Lower lobe of right lung (tissue), 2 donors: ENCODE results near the gene SLC28A1. TPM values are rescaled to one million over a fixed set of nuclear protein-coding genes. Genes with fewer than 3 reads are reported as not detected.

Source experiments
- ATAC-seq, 2 donors: fragments of 200-7000 bp; cut with Tn5 transposase; one replicate each; pipeline ENCODE4 v1.9.1; 2020 to 2022; ENCODE audit warnings: mild to moderate bottlenecking in 2 of 2, moderate library complexity in 2 of 2
- DNase-seq: peaks from one replicate; pipeline ENCODE4 v3.0.0-alpha.2; 2020
- H3K27ac ChIP-seq: fragments of 200-600 bp; one replicate; pipeline ENCODE4 v1.8.0; 2022
- H3K27me3 ChIP-seq: fragments of 200-600 bp; one replicate; pipeline ENCODE4 v1.8.0; 2022; ENCODE audit warnings: low read depth
- H3K36me3 ChIP-seq: fragments of 200-600 bp; one replicate; pipeline ENCODE4 v1.8.0; 2022; ENCODE audit warnings: mild to moderate bottlenecking
- H3K4me1 ChIP-seq: fragments of 200-600 bp; one replicate; pipeline ENCODE4 v1.8.0; 2022
- H3K4me3 ChIP-seq: fragments of 200-600 bp; one replicate; pipeline ENCODE4 v1.8.0; 2022; ENCODE audit warnings: mild to moderate bottlenecking
- H3K9me3 ChIP-seq: fragments of 200-600 bp; one replicate; pipeline ENCODE4 v1.8.0; 2022
- CTCF ChIP-seq: fragments of 200-600 bp; IDR thresholded peaks from one replicate; pipeline ENCODE4 v1.8.0; 2022; ENCODE audit warnings: antibody characterized with exemption, mild to moderate bottlenecking
- intact Hi-C: fragments of 100-400 bp; cut with DNase I; formaldehyde crosslinking; loops from one replicate; pipeline ENCODE4 v1.11.0; 2022
- total RNA-seq: library from RNA; stranded (reverse); fragmentation: NEBNext Ultra II Directional; extraction: Animal tissue kit (Norgen Biotek cat#: 25700); gene quantifications from one replicate; pipeline ENCODE4 v1.2.1, GENCODE V29; 2021
- donor health status: DM: no; HTN: yes; CAD: no; lungs with severe emphysema.

SLC28A1 gene
- total RNA-seq, 1 donor from 2014 or later: not detected

GRCh38 chr15:84910928-84911623, 26.6 kb downstream of the SLC28A1 start:
- no peak overlapping the region for H3K4me3 ChIP-seq
- H3K27me3 ChIP-seq: no peaks in the 10 kb centered on the region
- intact Hi-C loops: no loop called here
- peaks cover 30% of the 10 kb centered on the region for H3K4me1 ChIP-seq
- H3K36me3 ChIP-seq: no peaks in the 10 kb centered on the region
- ATAC-seq (no peak), DNase-seq (no peak)
- H3K9me3 ChIP-seq: no peaks in the 10 kb centered on the region
- H3K27ac ChIP-seq: peak overlapping the region; percentile 15
- TF ChIP-seq CTCF: no peak

GRCh38 chr15:84911879-84912660, 27.6 kb downstream of the SLC28A1 start:
- Histone ChIP-seq H3K4me3 (no peak overlapping the region), H3K27ac (peak overlapping the region; percentile 27), H3K4me1 (peaks cover 30% of the 10 kb centered on the region), H3K9me3 (no peaks in the 10 kb centered on the region), H3K36me3 (no peaks in the 10 kb centered on the region), H3K27me3 (no peaks in the 10 kb centered on the region)
- DNase-seq (no peak), ATAC-seq (peak; percentile 75 to 86)
- intact Hi-C loops: no loop called here
- TF ChIP-seq CTCF: no peak

- Histone ChIP-seq H3K4me1 (peaks cover 30% of the 10 kb centered on the region), H3K27ac (peak overlapping the region; percentile 49), H3K4me3 (no peak overlapping the region), H3K9me3 (no peaks in the 10 kb centered on the region), H3K27me3 (no peaks in the 10 kb centered on the region), H3K36me3 (no peaks in the 10 kb centered on the region)
- no peak for ATAC-seq
- no peak for TF ChIP-seq CTCF
- DNase-seq: no peak
- intact Hi-C loops: no loop called here
Observed at GRCh38 chr15:84913360-84913723, 28.9 kb downstream of the SLC28A1 start.

GRCh38 chr15:84914351-84914750, 29.9 kb downstream of the SLC28A1 start:
- no peaks in the 10 kb centered on the region for H3K9me3 ChIP-seq
- H3K27ac ChIP-seq: no peak overlapping the region
- no peaks in the 10 kb centered on the region for H3K27me3 ChIP-seq
- no peak overlapping the region for H3K4me3 ChIP-seq
- intact Hi-C loops: no loop called here
- peaks cover 30% of the 10 kb centered on the region for H3K4me1 ChIP-seq
- H3K36me3 ChIP-seq: no peaks in the 10 kb centered on the region
- DNase-seq: no peak
- no peak for ATAC-seq
- no peak for TF ChIP-seq CTCF

GRCh38 chr15:84914909-84915605, 30.6 kb downstream of the SLC28A1 start:
- no peaks in the 10 kb centered on the region for H3K36me3 ChIP-seq
- no peak for TF ChIP-seq CTCF
- DNase-seq: peak; percentile 60
- no peaks in the 10 kb centered on the region for H3K9me3 ChIP-seq
- peaks cover 30% of the 10 kb centered on the region for H3K4me1 ChIP-seq
- peak; percentile 71 to 76 for ATAC-seq
- no peak overlapping the region for H3K4me3 ChIP-seq
- H3K27ac ChIP-seq: peak overlapping the region; percentile 41
- H3K27me3 ChIP-seq: no peaks in the 10 kb centered on the region
- intact Hi-C loops: no loop called here
